Panc1 (cell line): ENCODE results near the gene OLFML2A. TPM values are rescaled to one million over a fixed set of nuclear protein-coding genes. Genes with fewer than 3 reads are reported as not detected.

Experiments
- ATAC-seq: fragments of 200-7000 bp; cut with Tn5 transposase; 2 replicates; pipeline ENCODE4 v1.9.1; 2020; ENCODE audit warnings: mild to moderate bottlenecking, moderate library complexity
- BruUV-seq: library from RNA; stranded (reverse); fragments of 400-500 nt; replicated peaks from 2 replicates; lab custom pipeline; 2021; lab: Mats Ljungman, UMichigan
- CTCF ChIA-PET: fragments of 300-600 bp; sonication (Branson Sonifier 250); formaldehyde crosslinking; loops from one replicate; lab custom pipeline; 2022; ENCODE audit warnings: antibody characterized with exemption; lab: Charles Lee
- POLR2A ChIA-PET: fragments of 300-600 bp; sonication (Branson Sonifier 250); formaldehyde crosslinking; loops from one replicate; lab custom pipeline; 2022; ENCODE audit warnings: antibody characterized with exemption; lab: Charles Lee
- DNase-seq: peaks from one replicate; pipeline ENCODE4 v3.0.0-alpha.2; 2010; ENCODE audit warnings: low read depth, low spot score
- H3K27ac ChIP-seq: 2 replicates; pipeline ENCODE4 v1.5.1; 2011; ENCODE audit warnings: mild to moderate bottlenecking, low read length, inconsistent platforms
- H3K27me3 ChIP-seq: fragments of 200-500 bp; sonication (Bioruptor generic); 2 replicates; pipeline ENCODE4 v1.6.0; 2014; ENCODE audit warnings: low read length, inconsistent platforms; ENCODE audit not compliant: control insufficient read depth, insufficient read depth
- H3K36me3 ChIP-seq: fragments of 200-500 bp; sonication (Bioruptor generic); 2 replicates; pipeline ENCODE4 v1.5.1; 2014; ENCODE audit warnings: inconsistent platforms, mild to moderate bottlenecking, low read length, moderate library complexity; ENCODE audit not compliant: control insufficient read depth, insufficient read depth
- H3K4me1 ChIP-seq: 2 replicates; pipeline ENCODE4 v1.5.1; 2011; ENCODE audit warnings: inconsistent platforms, mild to moderate bottlenecking, low read length, moderate library complexity; ENCODE audit not compliant: control insufficient read depth, insufficient read depth
- H3K4me3 ChIP-seq, 2 experiments: 2 replicates each; pipeline ENCODE4 v1.5.1; 2011 to 2012; ENCODE audit warnings: low read depth in 2 of 2, low read length in 2 of 2, mild to moderate bottlenecking in 2 of 2, inconsistent platforms in 1 of 2, moderate library complexity in 1 of 2
- H3K9me3 ChIP-seq: fragments of 200-500 bp; sonication (Bioruptor generic); 2 replicates; pipeline ENCODE4 v1.5.1; 2014; ENCODE audit warnings: low read depth, mild to moderate bottlenecking, inconsistent platforms, low read length, moderate library complexity; ENCODE audit not compliant: control insufficient read depth, insufficient read depth
- CTCF ChIP-seq: fragments of 450-650 bp; IDR thresholded peaks from 2 replicates; pipeline ENCODE4 v1.5.1; 2017; ENCODE audit warnings: mild to moderate bottlenecking
- REST ChIP-seq, 2 experiments: IDR thresholded peaks; 2 replicates each; pipeline ENCODE4 v1.6.1; 2011 to 2012; ENCODE audit warnings: low read depth in 2 of 2, control low read depth in 1 of 2, low read length in 1 of 2, mild to moderate bottlenecking in 1 of 2, moderate library complexity in 1 of 2; ENCODE audit not compliant: insufficient read depth in 1 of 2
- SIN3A ChIP-seq: IDR thresholded peaks from 2 replicates; pipeline ENCODE4 v1.6.1; 2012; ENCODE audit warnings: low read depth, mild to moderate bottlenecking, low read length, moderate library complexity, borderline replicate concordance; ENCODE audit not compliant: insufficient read depth
- TCF7L2 ChIP-seq: IDR thresholded peaks from 2 replicates; pipeline ENCODE4 v1.6.1; 2011; ENCODE audit warnings: mild to moderate bottlenecking, low read depth, low read length, inconsistent platforms
- in situ Hi-C: cut with HindIII; loops from 2 replicates; pipeline ENCODE4 v1.10.0; 2016; ENCODE audit warnings: low sequenced_read_pairs, low pct_unique_long_range_greater_than_20kb
- intact Hi-C: fragments of 100-400 bp; cut with micrococcal nuclease; formaldehyde crosslinking; loops from one replicate; pipeline ENCODE4 v1.10.0; 2022; ENCODE audit not compliant: unreplicated experiment
- total RNA-seq: library from RNA; stranded (reverse); gene quantifications from one replicate; pipeline ENCODE4 v1.2.1, GENCODE V29; 2021; ENCODE audit not compliant: unreplicated experiment

Gene OLFML2A
- total RNA-seq, 1 experiment from 2014 or later, result 44.5 TPM

- Histone ChIP-seq H3K36me3 (no peaks in the 10 kb centered on the region), H3K4me3 (peak overlapping the region; percentile 48 to 56), H3K9me3 (no peaks in the 10 kb centered on the region), H3K27ac (no peak overlapping the region), H3K27me3 (no peaks in the 10 kb centered on the region), H3K4me1 (peaks cover 2% of the 10 kb centered on the region; the same call in 1 of the 2 replicates)
- intact Hi-C loops, result no loop called here
- DNase-seq (no peak), ATAC-seq (no peak)
- POLR2A ChIA-PET, result interaction anchor here (0.5 kb wide), 1 partner anchor 80 kb away, joined by 18 read pairs; no protein-coding TSS in a partner anchor
- in situ Hi-C loops, result no loop called here
- CTCF ChIA-PET, result interaction anchor here (0.5 to 7.5 kb wide), 12 partner anchors 9 to 393 kb away, joined by 3 to 134 read pairs (median 7); partner anchors contain the start of genes NR6A1 and OLFML2A
- no TSS peak for BruUV-seq
- no peak for TF ChIP-seq SIN3A
- TF ChIP-seq REST (IDR thresholded peaks at IDR 0.05; ENCODE audit: insufficient read depth in 1 of 2, low read depth in 2 of 2, low read length in 1 of 2), result no peak
Measured at GRCh38 chr9:124852121-124852828, 75.3 kb downstream of the OLFML2A start.

GRCh38 chr9:124852829-124853531, 76.0 kb downstream of the OLFML2A start, which contains the start of gene WDR38:
TSS of gene WDR38 (plus strand) at chr9:124853460. CDS start at chr9:124853532, 72 bp downstream.
- Histone ChIP-seq H3K4me3 (peak within 1 kb of the TSS; percentile 48 to 56), H3K4me1 (peaks cover 3% of the 10 kb centered on the region; the same call in 1 of the 2 replicates), H3K27me3 (no peaks in the 10 kb centered on the region), H3K27ac (peak within 1 kb of the TSS; percentile 29; the same call in 1 of the 2 replicates), H3K36me3 (no peaks in the 10 kb centered on the region), H3K9me3 (no peaks in the 10 kb centered on the region)
- ATAC-seq, result peak; percentile 90
- in situ Hi-C loops, result no loop called here
- POLR2A ChIA-PET, result interaction anchor here (0.6 to 1.0 kb wide), 3 partner anchors 14 to 84 kb away, joined by 3 read pairs; partner anchors contain the start of gene NR6A1
- CTCF ChIA-PET, result interaction anchor here (0.5 to 7.5 kb wide), 14 partner anchors 10 to 392 kb away, joined by 3 to 134 read pairs (median 7); partner anchors contain the start of genes NR6A1 and OLFML2A
- BruUV-seq, result no TSS peak
- intact Hi-C loops, result loop anchor here (1.0 kb wide), 1 partner anchor 82 kb away; the partner anchor contains the start of gene NR6A1
- DNase-seq, result no peak
- TF ChIP-seq TCF7L2 (no peak), CTCF (peak; percentile 98), SIN3A (no peak), REST (IDR thresholded peaks at IDR 0.05; ENCODE audit: insufficient read depth in 1 of 2, low read depth in 2 of 2, low read length in 1 of 2) (peak in 1 of 2 experiments; percentile 43; a peak in 1 of 4 replicates)
